Measurements from ENCODE around the gene OR10AD1. TPM values are rescaled to one million over a fixed set of nuclear protein-coding genes. Genes with fewer than 3 reads are reported as not detected.
A peak's percentile ranks its signal among the peaks of the same experiment; 100 is the strongest.
"Not testable (repeated sequence)": the region's sequence is repeated elsewhere in the genome, so short reads cannot be mapped to it uniquely, and the experiment has no call there.

OR10AD1 gene
- total RNA-seq, 5 donors from 2014 or later (not counting 1 experiment from before 2014, with no cell fraction given), result not detected

GRCh38 chr12:48156652-48157017, 46.5 kb downstream of the OR10AD1 start:
- POLR2A ChIA-PET, result interaction anchor here (0.6 to 0.8 kb wide), 6 partner anchors 49 to 1112 kb away, joined by 3 to 12 read pairs (median 4); no protein-coding TSS in a partner anchor
- H3K9me3 Mint-ChIP-seq, result no peaks in the 10 kb centered on the region
- WGBS (ENCODE audit: insufficient coverage), result 39% methylated on average over 8 of the region's 8 CpGs
- Histone ChIP-seq H3K9me3 (no peaks in the 10 kb centered on the region), H3K4me1 (ENCODE audit: control insufficient read depth in 1 of 2, extremely low read depth in 1 of 2, insufficient read depth in 2 of 2, low read length in 2 of 2) (peaks cover 8 to 26% of the 10 kb centered on the region in 2 experiments), H3K36me3 (ENCODE audit: control insufficient read depth in 2 of 2, extremely low read depth in 1 of 2, insufficient read depth in 1 of 2, low read length in 1 of 2) (peaks cover 0 to 11% of the 10 kb centered on the region in 2 donors), H3K27ac (ENCODE audit: low read length) (peak overlapping the region; percentile 87), H3K27me3 (replicated peaks in 1 of 2; ENCODE audit: control insufficient read depth in 2 of 2, extremely low read depth in 1 of 2, insufficient read depth in 2 of 2, low read length in 1 of 2) (no peaks in the 10 kb centered on the region), H3K4me3 (ENCODE audit: control insufficient read depth in 1 of 2, extremely low read depth in 1 of 2, low read length in 1 of 2) (peak overlapping the region; percentile 89 to 97)
- CTCF ChIA-PET, result interaction anchor here (0.6 to 2.1 kb wide), 7 partner anchors 32 to 1166 kb away, joined by 3 to 9 read pairs (median 5); partner anchors contain the start of genes SENP1 (in 1 of the 2) and TROAP (in 1 of the 2)
- DNase-seq (peak in 1 of 35 experiments; percentile 6), ATAC-seq (replicated peaks in 1 of 4) (no peak)
- no peaks in the 10 kb centered on the region for H3K27me3 Mint-ChIP-seq
- H3K27ac Mint-ChIP-seq, result peak overlapping the region; percentile 87 to 99
- peaks cover 53 to 60% (median 58%) of the 10 kb centered on the region in 3 donors for H3K4me1 Mint-ChIP-seq
- peak overlapping the region; percentile 94 to 96 (median 95) for H3K4me3 Mint-ChIP-seq
- H3K36me3 Mint-ChIP-seq, result peaks cover 7% of the 10 kb centered on the region

GRCh38 chr12:48155786-48156185, 47.3 kb downstream of the OR10AD1 start:
- H3K27ac ChIP-seq (ENCODE audit: low read length); DNase-seq; H3K27me3 ChIP-seq (replicated peaks in 1 of 2; ENCODE audit: control insufficient read depth in 2 of 2, extremely low read depth in 1 of 2, insufficient read depth in 2 of 2, low read length in 1 of 2); H3K4me3 ChIP-seq (ENCODE audit: control insufficient read depth in 1 of 2, extremely low read depth in 1 of 2, low read length in 1 of 2); H3K9me3 Mint-ChIP-seq; ATAC-seq (replicated peaks in 1 of 4); H3K27ac Mint-ChIP-seq; POLR2A ChIA-PET; H3K27me3 Mint-ChIP-seq; H3K9me3 ChIP-seq: not testable (repeated sequence)
- WGBS (ENCODE audit: insufficient coverage), result no CpG with 5 or more reads among the region's 5 CpGs
- Mint-ChIP-seq H3K4me1 (peaks cover 46 to 56% (median 51%) of the 10 kb centered on the region in 3 donors), H3K36me3 (peaks cover 11% of the 10 kb centered on the region), H3K4me3 (peak overlapping the region; percentile 94 to 96 (median 95))
- Histone ChIP-seq H3K4me1 (ENCODE audit: control insufficient read depth in 1 of 2, extremely low read depth in 1 of 2, insufficient read depth in 2 of 2, low read length in 2 of 2) (peaks cover 8 to 25% of the 10 kb centered on the region in 2 experiments), H3K36me3 (ENCODE audit: control insufficient read depth in 2 of 2, extremely low read depth in 1 of 2, insufficient read depth in 1 of 2, low read length in 1 of 2) (peaks cover 2 to 19% of the 10 kb centered on the region in 2 donors)
- CTCF ChIA-PET, result interaction anchor here (0.6 to 1.2 kb wide), 3 partner anchors 9 to 33 kb away, joined by 3 to 7 read pairs (median 4); no protein-coding TSS in a partner anchor

Other genes starting within 250 kb of the OR10AD1 start
- 10 to 100 TPM; 25.8 to 36.5 (median 31.3) TPM for gene TMEM106C, start 239.7 kb downstream of the OR10AD1 start, total RNA-seq
- gene COL2A1, start 198.8 kb downstream of the OR10AD1 start, total RNA-seq, result not detected
- 10 to 100 TPM; 22.8 to 29.6 (median 28.7) TPM for gene SENP1, start 97.2 kb downstream of the OR10AD1 start, total RNA-seq
- gene PFKM, start 83.9 kb downstream of the OR10AD1 start, total RNA-seq, result 10 to 100 TPM; 13.5 to 15.2 (median 14.3) TPM
- 10 to 100 TPM; 50.0 to 59.7 (median 58.9) TPM for gene ASB8, start 45.8 kb downstream of the OR10AD1 start, total RNA-seq
- 1 to 10 TPM in 2 of 5 donors, under 1 TPM in 3; 0.13 to 5.3 (median 0.38) TPM for gene CCDC184, start 19.6 kb downstream of the OR10AD1 start, total RNA-seq
- 10 to 100 TPM; 26.9 to 47.5 (median 39.8) TPM for gene ZNF641, start 147.6 kb upstream of the OR10AD1 start, total RNA-seq